H9 (cell line): ENCODE results near the gene CAMTA1. TPM values are rescaled to one million over a fixed set of nuclear protein-coding genes. Genes with fewer than 3 reads are reported as not detected.

Experiments
- DNase-seq: peaks from one replicate; pipeline ENCODE4 v3.0.0-alpha.2; 2017
- H2AFZ ChIP-seq: one replicate; pipeline ENCODE4 v1.6.1; 2013; ENCODE audit warnings: mild to moderate bottlenecking, low read length, control low read depth, moderate library complexity
- H2AK5ac ChIP-seq: 2 replicates; pipeline ENCODE4 v1.6.1; 2013; ENCODE audit warnings: low read length, control low read depth, mixed read lengths; ENCODE audit not compliant: insufficient read length
- H2BK120ac ChIP-seq: one replicate; pipeline ENCODE4 v1.6.1; 2013; ENCODE audit warnings: low read depth, mild to moderate bottlenecking, low read length, control low read depth, inconsistent platforms; ENCODE audit not compliant: poor library complexity, severe bottlenecking
- H2BK12ac ChIP-seq: 2 replicates; pipeline ENCODE4 v1.6.1; 2013; ENCODE audit warnings: low read length, control low read depth, mixed read lengths, low read depth; ENCODE audit not compliant: insufficient read length
- H2BK15ac ChIP-seq: 2 replicates; pipeline ENCODE4 v1.6.1; 2013; ENCODE audit warnings: low read depth, low read length, control low read depth
- H2BK20ac ChIP-seq: one replicate; pipeline ENCODE4 v1.6.1; 2013; ENCODE audit warnings: low read depth, mild to moderate bottlenecking, low read length, control low read depth, inconsistent platforms; ENCODE audit not compliant: poor library complexity, severe bottlenecking
- H2BK5ac ChIP-seq: 2 replicates; pipeline ENCODE4 v1.6.1; 2013; ENCODE audit warnings: low read length, control low read depth, mixed read lengths; ENCODE audit not compliant: insufficient read length
- H3K14ac ChIP-seq: 2 replicates; pipeline ENCODE4 v1.6.1; 2013; ENCODE audit warnings: low read length, control low read depth; ENCODE audit not compliant: insufficient read depth
- H3K18ac ChIP-seq: 2 replicates; pipeline ENCODE4 v1.6.1; 2013; ENCODE audit warnings: low read depth, mild to moderate bottlenecking, mixed read lengths, low read length, control low read depth; ENCODE audit not compliant: insufficient read length
- H3K23ac ChIP-seq: 2 replicates; pipeline ENCODE4 v1.6.1; 2013; ENCODE audit warnings: low read length, control low read depth, mixed read lengths, low read depth; ENCODE audit not compliant: insufficient read length
- H3K23me2 ChIP-seq: 2 replicates; pipeline ENCODE4 v1.6.1; 2013; ENCODE audit warnings: low read depth, mild to moderate bottlenecking, mixed read lengths, low read length, control low read depth; ENCODE audit not compliant: insufficient read length, poor library complexity, severe bottlenecking
- H3K27ac ChIP-seq: 2 replicates; pipeline ENCODE4 v1.5.1; 2013; ENCODE audit warnings: low read length, control low read depth, mixed read lengths, low read depth; ENCODE audit not compliant: insufficient read length
- H3K27me3 ChIP-seq: 2 replicates; pipeline ENCODE4 v1.6.1; 2013; ENCODE audit warnings: low read length, control low read depth, inconsistent platforms; ENCODE audit not compliant: insufficient read depth
- H3K4ac ChIP-seq: 2 replicates; pipeline ENCODE4 v1.6.1; 2013; ENCODE audit warnings: low read depth, mild to moderate bottlenecking, control low read depth, inconsistent platforms, low read length, moderate library complexity
- H3K4me1 ChIP-seq: 2 replicates; pipeline ENCODE4 v1.6.1; 2013; ENCODE audit warnings: low read length, control low read depth, inconsistent platforms; ENCODE audit not compliant: insufficient read depth
- H3K4me2 ChIP-seq: 2 replicates; pipeline ENCODE4 v1.6.1; 2013; ENCODE audit warnings: low read length, control low read depth, mixed read lengths; ENCODE audit not compliant: insufficient read length, insufficient read depth
- H3K56ac ChIP-seq: 2 replicates; pipeline ENCODE4 v1.6.1; 2013; ENCODE audit warnings: low read depth, mild to moderate bottlenecking, mixed read lengths, low read length, control low read depth; ENCODE audit not compliant: insufficient read length
- H3K79me1 ChIP-seq: 2 replicates; pipeline ENCODE4 v1.6.1; 2013; ENCODE audit warnings: low read depth, mild to moderate bottlenecking, moderate library complexity, low read length, control low read depth, inconsistent platforms; ENCODE audit not compliant: insufficient read depth, poor library complexity, severe bottlenecking
- H3K79me2 ChIP-seq: 2 replicates; pipeline ENCODE4 v1.6.1; 2013; ENCODE audit warnings: low read length, control low read depth, inconsistent platforms; ENCODE audit not compliant: insufficient read depth
- H3K9ac ChIP-seq: 2 replicates; pipeline ENCODE4 v1.6.1; 2013; ENCODE audit warnings: low read length, control low read depth, mixed read lengths; ENCODE audit not compliant: insufficient read length; ENCODE audit errors: extremely low read depth
- H3K9me3 ChIP-seq: one replicate; pipeline ENCODE4 v1.6.1; 2013; ENCODE audit warnings: low read depth, low read length, inconsistent platforms; ENCODE audit not compliant: control insufficient read depth
- H3T11ph ChIP-seq: one replicate; pipeline ENCODE4 v1.6.1; 2013; ENCODE audit warnings: mild to moderate bottlenecking, low read length, control low read depth, inconsistent platforms
- H4K20me1 ChIP-seq: one replicate; pipeline ENCODE4 v1.6.1; 2013; ENCODE audit not compliant: control insufficient read depth, insufficient read length, insufficient read depth
- H4K5ac ChIP-seq: 2 replicates; pipeline ENCODE4 v1.6.1; 2013; ENCODE audit warnings: low read depth, mild to moderate bottlenecking, mixed read lengths, low read length, control low read depth; ENCODE audit not compliant: insufficient read length
- H4K8ac ChIP-seq: replicated peaks from 2 replicates; pipeline ENCODE4 v1.6.1; 2013; ENCODE audit warnings: low read length, control low read depth, mixed read lengths, low read depth; ENCODE audit not compliant: insufficient read length
- H4K91ac ChIP-seq: 2 replicates; pipeline ENCODE4 v1.6.1; 2013; ENCODE audit warnings: low read depth, mild to moderate bottlenecking, moderate library complexity, mixed read lengths, low read length, control low read depth; ENCODE audit not compliant: insufficient read length
- H3K27ac Mint-ChIP-seq, 3 experiments: 2 replicates in 2 of 3; 3 replicates in 1 of 3; pipeline ENCODE4 v1.8.0; 2020 to 2021; ENCODE audit warnings: mixed read lengths in 3 of 3, mild to moderate bottlenecking in 1 of 3, moderate library complexity in 1 of 3
- H3K27me3 Mint-ChIP-seq: 2 replicates; pipeline ENCODE4 v1.8.0; 2021; ENCODE audit warnings: low read depth, mild to moderate bottlenecking, moderate library complexity, mixed read lengths
- H3K36me3 Mint-ChIP-seq, 3 experiments: 2 replicates in 2 of 3; 3 replicates in 1 of 3; pipeline ENCODE4 v1.8.0; 2020 to 2021; ENCODE audit warnings: low read depth in 3 of 3, mixed read lengths in 3 of 3; ENCODE audit not compliant: insufficient read depth in 1 of 3
- H3K4me1 Mint-ChIP-seq, 2 experiments: 2 replicates each; pipeline ENCODE4 v1.8.0; 2020; ENCODE audit warnings: mixed read lengths in 2 of 2
- H3K4me3 Mint-ChIP-seq, 2 experiments: 2 replicates in 1 of 2; 3 replicates in 1 of 2; pipeline ENCODE4 v1.8.0; 2020 to 2021; ENCODE audit warnings: mild to moderate bottlenecking in 2 of 2, mixed read lengths in 2 of 2, moderate library complexity in 1 of 2
- H3K9me3 Mint-ChIP-seq, 2 experiments: 2 replicates in 1 of 2; 3 replicates in 1 of 2; pipeline ENCODE4 v1.8.0; 2020; ENCODE audit warnings: mild to moderate bottlenecking in 2 of 2, mixed read lengths in 2 of 2, moderate library complexity in 1 of 2
- CTCF ChIP-seq: fragments of 200-600 bp; sonication (generic); conservative IDR thresholded peaks from 3 replicates; pipeline ENCODE4 v1.8.0; 2021; ENCODE audit warnings: antibody characterized with exemption, mild to moderate bottlenecking
- WGBS: extraction: QIAGEN DNeasy Blood & Tissue Kit; methylation state at CpG from one replicate; pipeline ENCODE4 v1.1.7; 2013; ENCODE audit warnings: missing lambda C conversion rate, low lambda C conversion rate, mixed read lengths; ENCODE audit not compliant: insufficient read length; ENCODE audit errors: extremely low coverage; 5-methylcytosine and 5-hydroxymethylcytosine counted together
- total RNA-seq: library from RNA; stranded (reverse); gene quantifications from 2 replicates; pipeline ENCODE4 v1.2.1, GENCODE V29; 2021

Gene CAMTA1
- total RNA-seq, 1 experiment from 2014 or later, result 115 TPM

DNA sequence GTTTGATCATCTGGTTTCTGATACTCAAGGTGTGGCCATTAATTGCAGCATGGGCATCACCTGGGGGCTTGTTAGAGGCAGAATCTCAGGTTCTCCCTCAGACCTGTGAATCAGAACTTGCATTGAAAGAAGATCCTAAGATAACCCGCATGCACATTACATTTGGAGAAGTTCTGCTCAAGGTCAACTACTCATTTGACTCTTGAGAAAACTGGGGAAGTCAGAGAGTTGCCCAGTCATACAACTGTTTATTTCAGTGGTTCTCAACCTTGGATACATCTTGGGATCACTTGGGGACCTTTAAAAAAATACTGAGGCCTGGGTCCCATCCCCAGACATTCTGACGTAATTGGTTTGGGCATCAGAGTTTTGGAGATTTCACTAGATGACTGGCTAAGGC is 30.5 kb downstream of the CAMTA1 start:
- no peak for TF ChIP-seq CTCF
- no peak overlapping the region for H2BK15ac ChIP-seq
- DNase-seq, result no peak
- Mint-ChIP-seq H3K9me3 (no peaks in the 10 kb centered on the region), H3K4me3 (no peak overlapping the region), H3K27ac (no peak overlapping the region; a peak in 1 of 7 replicates), H3K27me3 (no peaks in the 10 kb centered on the region), H3K4me1 (peaks cover 24 to 30% of the 10 kb centered on the region in 2 experiments), H3K36me3 (0 out of 7 replicates have a peak, but pooled peaks cover 0 to 5% (median 0%) of the 10 kb centered on the region in 3 experiments)
- no peak overlapping the region for H2AK5ac ChIP-seq
- no peak overlapping the region for H4K5ac ChIP-seq
- H3K23me2 ChIP-seq, result no peaks in the 10 kb centered on the region
- H2BK12ac ChIP-seq, result no peak overlapping the region
- no peak overlapping the region for H3T11ph ChIP-seq
- H3K79me1 ChIP-seq, result peaks cover 3% of the 10 kb centered on the region
- no peak overlapping the region for H2BK120ac ChIP-seq
- H3K4ac ChIP-seq, result no peak overlapping the region
- no peak overlapping the region for H4K91ac ChIP-seq
- H3K9me3 ChIP-seq, result no peaks in the 10 kb centered on the region
- H3K4me2 ChIP-seq, result no peak overlapping the region
- H2BK5ac ChIP-seq, result no peak overlapping the region
- no peaks in the 10 kb centered on the region for H3K27me3 ChIP-seq
- H3K23ac ChIP-seq, result no peak overlapping the region
- no peak overlapping the region for H3K18ac ChIP-seq
- peaks cover 17% of the 10 kb centered on the region; the same call in 1 of the 2 replicates for H3K79me2 ChIP-seq
- H4K20me1 ChIP-seq, result no peaks in the 10 kb centered on the region
- no peak overlapping the region for H2BK20ac ChIP-seq
- no peak overlapping the region for H2AFZ ChIP-seq
- no peak overlapping the region for H4K8ac ChIP-seq
- no peak overlapping the region for H3K27ac ChIP-seq
- WGBS, result no CpG with 5 or more reads among the region's 2 CpGs
- H3K14ac ChIP-seq, result no peak overlapping the region
- H3K56ac ChIP-seq, result no peak overlapping the region
- no peak overlapping the region for H3K9ac ChIP-seq
- H3K4me1 ChIP-seq, result 0 out of 2 replicates have a peak, but pooled peaks cover 2% of the 10 kb centered on the region
